NT2/D1 (cell line): ENCODE results near the gene FAM110A.

Experiments
- YY1 ChIP-seq: IDR thresholded peaks from 2 replicates; pipeline ENCODE4 v1.6.1; 2011; ENCODE audit not compliant: insufficient read length, insufficient read depth
- ZNF274 ChIP-seq: IDR thresholded peaks from 2 replicates; pipeline ENCODE4 v1.6.1; 2011; ENCODE audit warnings: mild to moderate bottlenecking, low read depth, low read length

DNA sequence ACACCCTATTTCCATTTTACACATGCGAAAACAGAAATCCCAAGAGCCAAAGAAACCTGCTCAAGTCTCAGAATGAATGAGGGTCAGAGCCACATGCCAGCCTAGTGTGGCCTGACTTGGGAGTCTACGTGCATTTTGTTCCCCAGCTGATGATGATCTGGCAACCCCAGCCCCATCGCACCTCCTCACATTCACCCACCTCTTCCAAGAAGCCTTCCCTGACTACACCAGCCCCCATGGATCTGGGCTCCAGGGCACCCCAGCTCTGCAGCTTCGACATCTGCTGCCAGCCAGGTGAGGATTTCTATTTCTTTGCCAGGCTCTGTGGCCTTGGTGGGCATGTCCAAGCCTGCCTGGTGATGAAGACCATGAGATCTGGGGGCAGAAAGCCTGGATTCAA, 41.6 kb downstream of the FAM110A start:
- no peak for TF ChIP-seq YY1
- TF ChIP-seq ZNF274 = no peak
